Smooth muscle cell of the brain vasculature (primary cell): ENCODE results near the gene ZNF592.
A peak's percentile ranks its signal among the peaks of the same experiment; 100 is the strongest.

Experiments used
- DNase-seq: peaks from one replicate; pipeline ENCODE4 v3.0.0-alpha.2; 2012; ENCODE audit warnings: low read depth, low spot score

The ZNF592 gene

GRCh38 chr15:84828086-84828908, 79.9 kb downstream of the ZNF592 start:
- no peak for DNase-seq

DNA sequence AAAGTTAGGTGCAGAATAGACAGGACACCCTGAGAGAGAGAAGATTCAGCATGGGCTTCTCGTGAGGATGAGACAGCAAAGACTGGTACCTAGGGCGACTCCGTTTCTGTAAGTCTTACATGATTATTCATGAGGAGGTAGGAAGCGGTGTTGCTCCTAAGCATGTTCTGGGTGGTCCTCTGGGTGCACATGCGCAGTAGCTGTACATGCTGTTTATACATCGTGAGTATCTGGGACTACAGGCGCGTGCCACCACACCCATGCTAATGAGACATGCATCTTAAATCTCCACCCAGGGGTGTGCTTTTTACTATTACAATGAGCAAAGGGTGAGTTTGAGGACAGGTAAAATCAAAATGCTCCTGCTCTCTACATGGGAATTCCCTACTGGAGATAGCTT, 81.0 kb downstream of the ZNF592 start:
- no peak for DNase-seq

- no peak for DNase-seq
These were observed 81.6 kb downstream of the ZNF592 start for GRCh38 chr15:84830036-84830435.

DNA sequence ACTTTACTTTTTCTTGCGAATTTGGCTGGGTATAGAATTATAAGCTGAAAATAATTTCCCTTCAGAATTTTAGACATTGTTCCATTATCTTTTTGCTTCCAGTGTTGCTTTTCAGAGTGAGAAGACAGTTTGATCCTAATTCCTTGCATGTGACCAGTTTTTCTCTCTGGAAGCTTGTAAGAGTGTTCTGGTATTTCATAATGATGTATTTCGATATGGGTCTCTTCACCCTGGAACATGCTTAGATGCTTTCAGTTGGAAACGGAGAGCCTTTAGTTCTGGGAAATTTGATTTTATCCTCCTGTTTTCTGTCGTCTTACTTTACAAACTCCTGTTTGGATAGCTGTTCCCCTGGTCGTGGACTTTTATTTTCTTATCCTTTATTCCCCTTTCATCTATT, 82.6 kb downstream of the ZNF592 start:
- DNase-seq: no peak

GRCh38 chr15:84831613-84832012, 83.2 kb downstream of the ZNF592 start:
- no peak for DNase-seq

GRCh38 chr15:84832448-84833040, 84.2 kb downstream of the ZNF592 start:
- DNase-seq: no peak

- DNase-seq: no peak
These were observed 85.2 kb downstream of the ZNF592 start for GRCh38 chr15:84833447-84834228.

GRCh38 chr15:84834229-84834955, 86.0 kb downstream of the ZNF592 start:
- DNase-seq: no peak

DNA sequence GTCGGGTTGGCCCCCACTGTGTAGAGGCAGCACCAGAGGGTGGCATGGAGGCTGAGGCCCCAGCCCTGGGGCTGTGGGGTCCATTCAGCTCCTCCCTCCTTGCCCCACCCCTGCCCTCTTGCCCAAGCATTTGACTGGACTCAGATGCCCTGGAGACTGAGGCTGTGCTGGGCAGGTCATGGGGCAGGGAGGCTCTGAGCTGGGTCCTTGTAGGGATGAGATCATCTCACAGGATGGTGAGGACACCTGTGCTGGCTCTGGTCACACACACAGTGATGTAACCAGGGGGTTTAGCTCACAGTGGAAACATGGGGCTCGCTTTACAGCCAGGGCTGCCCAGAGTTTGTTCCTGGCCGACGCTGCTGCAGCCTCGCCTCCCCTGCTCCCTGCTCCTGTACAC, 86.6 kb downstream of the ZNF592 start:
- no peak for DNase-seq

DNA sequence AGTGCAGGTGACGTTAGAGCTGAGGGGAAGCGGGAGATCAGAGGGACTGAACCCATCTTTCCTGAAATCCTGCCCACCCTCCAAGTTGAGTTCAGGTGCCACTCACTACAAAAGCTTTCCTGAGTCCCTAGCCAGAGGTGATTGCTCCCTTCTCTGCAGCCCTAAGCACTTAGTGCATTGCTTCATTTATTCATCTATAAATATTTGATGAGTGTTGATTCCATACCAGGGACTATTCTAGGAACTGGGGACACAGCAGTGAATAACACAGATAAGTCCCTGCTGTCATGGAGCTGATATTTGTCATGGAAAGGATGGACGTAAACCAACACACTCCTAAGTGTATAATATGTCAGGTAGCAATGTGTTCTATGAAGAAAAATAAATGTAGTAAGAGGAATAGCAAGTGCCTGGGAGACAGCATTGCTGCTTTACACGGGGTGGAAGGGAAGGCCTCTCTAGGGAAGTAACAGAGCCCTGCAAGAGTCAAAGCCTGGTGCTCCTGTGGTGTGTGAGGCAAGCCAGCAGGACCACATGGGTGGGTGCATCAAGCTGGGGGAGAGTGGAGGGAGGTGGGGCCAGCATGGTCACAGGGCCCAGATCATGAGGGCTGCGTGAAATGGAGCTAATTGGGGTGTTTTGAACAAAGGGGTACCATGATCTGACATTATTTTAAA, 87.4 kb downstream of the ZNF592 start:
- no peak for DNase-seq

DNA sequence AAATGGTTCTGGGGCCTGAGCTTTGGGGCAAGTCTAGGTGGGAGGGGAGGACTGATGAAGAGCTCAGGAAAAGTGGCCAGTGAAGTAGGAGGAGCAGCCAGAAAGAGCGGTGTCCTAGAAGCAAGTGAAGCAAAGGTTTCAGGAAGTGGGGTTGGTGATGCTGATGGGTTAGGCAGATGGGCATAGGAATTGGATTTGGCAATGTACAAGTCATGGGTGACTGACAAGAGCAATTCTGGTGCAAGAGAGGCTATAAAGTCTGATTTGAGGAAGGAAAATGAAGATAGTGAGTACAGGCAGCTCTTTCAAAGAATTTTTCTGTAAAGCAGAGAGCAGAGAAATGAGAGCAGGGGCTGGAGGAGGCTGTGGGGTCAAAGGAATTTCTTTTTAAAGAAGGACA, 88.5 kb downstream of the ZNF592 start:
- DNase-seq: no peak

DNA sequence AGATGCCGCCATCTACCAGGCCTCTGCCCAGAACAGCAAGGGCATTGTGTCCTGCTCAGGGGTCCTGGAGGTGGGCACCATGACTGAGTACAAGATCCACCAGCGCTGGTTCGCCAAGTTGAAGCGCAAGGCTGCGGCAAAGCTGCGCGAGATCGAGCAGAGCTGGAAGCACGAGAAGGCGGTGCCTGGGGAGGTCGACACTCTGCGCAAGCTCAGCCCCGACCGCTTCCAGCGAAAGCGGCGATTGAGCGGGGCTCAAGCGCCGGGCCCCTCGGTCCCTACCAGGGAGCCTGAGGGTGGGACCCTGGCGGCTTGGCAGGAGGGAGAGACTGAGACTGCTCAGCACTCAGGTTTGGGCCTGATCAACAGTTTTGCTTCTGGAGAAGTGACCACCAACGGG, 91.3 kb downstream of the ZNF592 start:
- no peak for DNase-seq

GRCh38 chr15:84840255-84840654, 91.9 kb downstream of the ZNF592 start:
- no peak for DNase-seq

DNA sequence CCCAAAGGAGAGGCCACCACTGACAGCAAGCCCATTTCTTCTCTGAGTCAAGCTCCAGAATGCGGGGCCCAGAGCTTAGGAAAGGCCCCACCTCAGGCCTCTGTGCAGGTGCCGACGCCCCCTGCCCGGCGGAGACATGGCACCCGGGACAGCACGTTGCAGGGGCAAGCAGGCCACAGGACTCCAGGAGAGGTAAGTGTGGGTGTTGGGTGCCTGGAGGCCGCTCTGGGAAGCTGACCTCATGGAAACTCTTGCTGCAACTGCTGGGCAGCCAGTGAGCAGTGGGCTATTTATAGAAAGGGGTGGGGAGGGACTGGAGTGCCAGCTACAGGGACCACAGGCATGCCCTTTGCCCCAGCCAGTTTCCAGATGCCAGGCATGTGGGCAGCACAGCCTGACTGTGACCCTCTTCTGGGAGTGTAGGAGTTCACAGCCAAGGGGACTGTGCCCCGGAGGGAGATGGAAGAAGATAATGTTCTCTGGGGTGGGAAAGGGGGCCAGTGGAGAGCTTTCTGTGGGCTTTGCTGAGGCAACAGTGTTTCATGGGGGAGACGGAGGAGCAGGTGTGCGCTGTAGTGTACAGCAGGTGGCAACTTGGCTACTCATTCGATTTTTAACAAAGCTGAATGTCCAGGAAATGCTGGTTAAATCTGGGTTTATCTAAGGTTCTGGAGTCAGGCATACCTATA, 92.5 kb downstream of the ZNF592 start:
- DNase-seq: no peak

- DNase-seq: no peak
These were observed 94.4 kb downstream of the ZNF592 start for GRCh38 chr15:84842781-84843180.

DNA sequence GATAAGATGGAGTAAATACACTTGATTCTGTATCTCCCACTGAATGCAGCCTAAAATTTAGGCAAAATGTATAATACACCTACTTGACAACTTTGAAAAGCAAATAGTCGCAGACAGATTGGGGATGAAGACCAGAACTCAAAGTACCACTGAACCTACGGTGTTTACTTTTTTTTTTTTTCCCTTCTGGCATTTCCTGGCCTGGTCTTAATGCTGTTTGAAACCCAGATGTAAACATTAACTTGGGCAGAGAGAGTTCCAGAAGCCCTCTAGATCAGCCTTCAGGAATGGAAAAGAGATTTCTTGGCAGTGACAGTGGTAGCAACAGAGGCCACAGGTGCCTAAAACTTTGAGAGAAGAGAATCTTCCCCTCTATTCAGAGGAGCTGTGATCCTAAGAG, 96.6 kb downstream of the ZNF592 start:
- no peak for DNase-seq

GRCh38 chr15:84845631-84846030, 97.2 kb downstream of the ZNF592 start:
- DNase-seq: peak; percentile 15

GRCh38 chr15:84846269-84846668, 97.9 kb downstream of the ZNF592 start:
- no peak for DNase-seq

DNA sequence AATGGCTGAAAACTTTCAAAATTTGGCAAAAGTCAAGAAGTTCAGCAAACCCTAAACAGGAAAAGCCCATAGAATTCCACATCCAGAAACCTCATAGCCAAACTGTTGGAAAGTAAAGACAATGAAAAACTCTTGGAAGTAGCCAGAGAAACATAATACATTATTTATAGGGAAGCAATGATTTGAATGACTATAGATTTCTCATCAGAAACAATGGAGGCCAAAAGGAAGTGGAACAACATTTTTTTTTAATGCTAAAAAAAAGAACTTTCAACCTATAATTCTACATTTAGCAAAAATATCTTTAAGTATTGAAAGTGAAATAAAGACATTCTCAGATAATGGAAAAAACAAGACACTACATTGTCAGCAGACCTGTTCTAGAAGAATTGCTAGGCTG, 99.0 kb downstream of the ZNF592 start:
- no peak for DNase-seq

GRCh38 chr15:84852212-84852611, 103.8 kb downstream of the ZNF592 start:
- no peak for DNase-seq

- DNase-seq: no peak
These were observed 106.7 kb downstream of the ZNF592 start for GRCh38 chr15:84855136-84855535.
